PC-9 (cell line): Measurements from ENCODE around the gene FAR1.

ENCODE experiments used
- EZH2 ChIP-seq: fragments of 200-600 bp; sonication (generic); IDR thresholded peaks from 2 replicates; pipeline ENCODE4 v1.8.0; 2017; ENCODE audit warnings: antibody characterized with exemption, low read depth
- TF ChIP-seq, protein P1 (sequence below): fragments of 200-600 bp; sonication (generic); conservative IDR thresholded peaks from 2 replicates; pipeline ENCODE4 v1.6.1; 2017; ENCODE audit warnings: mixed run types, antibody characterized with exemption, mild to moderate bottlenecking, moderate library complexity

- TF ChIP-seq, protein P1, sequence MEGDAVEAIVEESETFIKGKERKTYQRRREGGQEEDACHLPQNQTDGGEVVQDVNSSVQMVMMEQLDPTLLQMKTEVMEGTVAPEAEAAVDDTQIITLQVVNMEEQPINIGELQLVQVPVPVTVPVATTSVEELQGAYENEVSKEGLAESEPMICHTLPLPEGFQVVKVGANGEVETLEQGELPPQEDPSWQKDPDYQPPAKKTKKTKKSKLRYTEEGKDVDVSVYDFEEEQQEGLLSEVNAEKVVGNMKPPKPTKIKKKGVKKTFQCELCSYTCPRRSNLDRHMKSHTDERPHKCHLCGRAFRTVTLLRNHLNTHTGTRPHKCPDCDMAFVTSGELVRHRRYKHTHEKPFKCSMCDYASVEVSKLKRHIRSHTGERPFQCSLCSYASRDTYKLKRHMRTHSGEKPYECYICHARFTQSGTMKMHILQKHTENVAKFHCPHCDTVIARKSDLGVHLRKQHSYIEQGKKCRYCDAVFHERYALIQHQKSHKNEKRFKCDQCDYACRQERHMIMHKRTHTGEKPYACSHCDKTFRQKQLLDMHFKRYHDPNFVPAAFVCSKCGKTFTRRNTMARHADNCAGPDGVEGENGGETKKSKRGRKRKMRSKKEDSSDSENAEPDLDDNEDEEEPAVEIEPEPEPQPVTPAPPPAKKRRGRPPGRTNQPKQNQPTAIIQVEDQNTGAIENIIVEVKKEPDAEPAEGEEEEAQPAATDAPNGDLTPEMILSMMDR = no peak
- TF ChIP-seq EZH2 = no peak
These were observed 4.1 kb upstream of the FAR1 start for GRCh38 chr11:13664351-13664750.
